Prostate gland (tissue), 2 donors: ENCODE data around the gene MCM6.

ENCODE experiments used
- POLR2A ChIP-seq: fragments of 450-650 bp; IDR thresholded peaks from one replicate; pipeline ENCODE4 v1.6.1; 2016; ENCODE audit warnings: antibody characterized with exemption, mild to moderate bottlenecking
- POLR2AphosphoS5 ChIP-seq: sonication (generic); formaldehyde crosslinking; IDR thresholded peaks from one replicate; pipeline ENCODE4 v1.6.1; 2017; ENCODE audit warnings: antibody characterized with exemption
- TF ChIP-seq, protein P1 (sequence below), 4 experiments: fragments of 200-600 bp in 2 of 4; fragments of 450-650 bp in 2 of 4; sonication (generic) in 2 of 4; IDR thresholded peaks; 1 replicate in 3 of 4; 2 replicates in 1 of 4; pipeline ENCODE4 v1.5.1; 2016 to 2019; ENCODE audit warnings: antibody characterized with exemption in 4 of 4, mild to moderate bottlenecking in 2 of 4, moderate library complexity in 2 of 4

GRCh38 chr2:135874777-135875365 lies 1.4 kb downstream of the MCM6 start:
- TF ChIP-seq, protein P1, sequence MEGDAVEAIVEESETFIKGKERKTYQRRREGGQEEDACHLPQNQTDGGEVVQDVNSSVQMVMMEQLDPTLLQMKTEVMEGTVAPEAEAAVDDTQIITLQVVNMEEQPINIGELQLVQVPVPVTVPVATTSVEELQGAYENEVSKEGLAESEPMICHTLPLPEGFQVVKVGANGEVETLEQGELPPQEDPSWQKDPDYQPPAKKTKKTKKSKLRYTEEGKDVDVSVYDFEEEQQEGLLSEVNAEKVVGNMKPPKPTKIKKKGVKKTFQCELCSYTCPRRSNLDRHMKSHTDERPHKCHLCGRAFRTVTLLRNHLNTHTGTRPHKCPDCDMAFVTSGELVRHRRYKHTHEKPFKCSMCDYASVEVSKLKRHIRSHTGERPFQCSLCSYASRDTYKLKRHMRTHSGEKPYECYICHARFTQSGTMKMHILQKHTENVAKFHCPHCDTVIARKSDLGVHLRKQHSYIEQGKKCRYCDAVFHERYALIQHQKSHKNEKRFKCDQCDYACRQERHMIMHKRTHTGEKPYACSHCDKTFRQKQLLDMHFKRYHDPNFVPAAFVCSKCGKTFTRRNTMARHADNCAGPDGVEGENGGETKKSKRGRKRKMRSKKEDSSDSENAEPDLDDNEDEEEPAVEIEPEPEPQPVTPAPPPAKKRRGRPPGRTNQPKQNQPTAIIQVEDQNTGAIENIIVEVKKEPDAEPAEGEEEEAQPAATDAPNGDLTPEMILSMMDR (IDR thresholded peaks at IDR 0.05), result no peak
- no peak for TF ChIP-seq POLR2A
- no peak for TF ChIP-seq POLR2AphosphoS5
